ENCODE data around the gene NEUROD2. TPM values are rescaled to one million over a fixed set of nuclear protein-coding genes. Genes with fewer than 3 reads are reported as not detected.
A peak's percentile ranks its signal among the peaks of the same experiment; 100 is the strongest.
"Not testable (repeated sequence)": the region's sequence is repeated elsewhere in the genome, so short reads cannot be mapped to it uniquely, and the experiment has no call there.

NEUROD2 gene
- polyA plus RNA-seq, 4 donors: 0.03 to 0.12 (median 0.07) TPM; not detected in 1

GRCh38 chr17:39603304-39604016 is 4.3 kb downstream of the NEUROD2 start:
- DNase-seq (ENCODE audit: low read depth in 4 of 4, low spot score in 3 of 4): no peak

GRCh38 chr17:39602533-39603303 is 5.0 kb downstream of the NEUROD2 start:
- no peak for DNase-seq (ENCODE audit: low read depth in 4 of 4, low spot score in 3 of 4)

- no peak for DNase-seq (ENCODE audit: low read depth in 4 of 4, low spot score in 3 of 4)
Measured at GRCh38 chr17:39601758-39602532, 5.8 kb downstream of the NEUROD2 start.

GRCh38 chr17:39600997-39601597 is 6.6 kb downstream of the NEUROD2 start:
- DNase-seq (ENCODE audit: low read depth in 4 of 4, low spot score in 3 of 4): no peak

- DNase-seq (ENCODE audit: low read depth in 4 of 4, low spot score in 3 of 4): no peak
Measured at GRCh38 chr17:39600288-39600996, 7.3 kb downstream of the NEUROD2 start.

- DNase-seq (ENCODE audit: low read depth in 4 of 4, low spot score in 3 of 4): no peak
Measured at GRCh38 chr17:39599665-39600231, 8.0 kb downstream of the NEUROD2 start.

GRCh38 chr17:39599004-39599664 is 8.6 kb downstream of the NEUROD2 start:
- no peak for DNase-seq (ENCODE audit: low read depth in 4 of 4, low spot score in 3 of 4)

- DNase-seq (ENCODE audit: low read depth in 4 of 4, low spot score in 3 of 4): no peak
Measured at GRCh38 chr17:39598630-39599003, 9.1 kb downstream of the NEUROD2 start.

GRCh38 chr17:39598047-39598481 is 9.7 kb downstream of the NEUROD2 start:
- no peak for DNase-seq (ENCODE audit: low read depth in 4 of 4, low spot score in 3 of 4)

GRCh38 chr17:39597372-39598046 is 10.2 kb downstream of the NEUROD2 start:
- no peak for DNase-seq (ENCODE audit: low read depth in 4 of 4, low spot score in 3 of 4)

- DNase-seq (ENCODE audit: low read depth in 4 of 4, low spot score in 3 of 4): no peak
Measured at GRCh38 chr17:39596543-39597267, 11.0 kb downstream of the NEUROD2 start.

- no peak for DNase-seq (ENCODE audit: low read depth in 4 of 4, low spot score in 3 of 4)
Measured at GRCh38 chr17:39595928-39596510, 11.7 kb downstream of the NEUROD2 start.

- no peak for DNase-seq (ENCODE audit: low read depth in 4 of 4, low spot score in 3 of 4)
Measured at GRCh38 chr17:39595294-39595693, 12.4 kb downstream of the NEUROD2 start.

GRCh38 chr17:39593371-39593770 is 14.3 kb downstream of the NEUROD2 start:
- DNase-seq (ENCODE audit: low read depth in 4 of 4, low spot score in 3 of 4): no peak

GRCh38 chr17:39591958-39592954 is 15.5 kb downstream of the NEUROD2 start:
- peak; percentile 47 to 85 (median 68) for DNase-seq (ENCODE audit: low read depth in 4 of 4, low spot score in 3 of 4)

GRCh38 chr17:39590180-39590579 is 17.5 kb downstream of the NEUROD2 start:
- DNase-seq (ENCODE audit: low read depth in 4 of 4, low spot score in 3 of 4): not testable (repeated sequence)

- no peak for DNase-seq (ENCODE audit: low read depth in 4 of 4, low spot score in 3 of 4)
Measured at GRCh38 chr17:39582658-39583057, 25.1 kb downstream of the NEUROD2 start.
